Measurements from ENCODE around the gene MIEN1.

The MIEN1 gene

DNA sequence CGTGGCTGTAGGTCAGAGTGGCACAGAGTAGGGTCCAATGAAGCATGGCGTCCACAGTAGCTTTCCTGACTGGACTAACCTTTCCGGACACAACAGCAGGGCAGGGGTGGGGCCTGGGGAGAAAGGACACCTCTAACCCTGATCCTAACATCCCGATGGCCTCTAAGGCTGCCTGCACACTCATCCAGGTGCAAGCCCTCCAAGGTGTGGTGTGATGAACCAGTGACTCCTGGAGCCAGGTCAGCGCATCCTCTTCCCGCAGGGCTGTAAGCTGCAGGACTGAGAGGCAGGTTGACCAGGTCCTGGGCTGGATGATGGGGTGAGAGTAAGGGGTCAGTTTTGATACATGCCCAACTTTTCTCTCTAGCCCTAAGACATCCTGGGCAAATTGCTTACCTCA is 33.6 kb downstream of the MIEN1 start:
- no peak for DNase-seq

- DNase-seq, result no peak
Observed at GRCh38 chr17:39695089-39695474, 35.2 kb downstream of the MIEN1 start.

GRCh38 chr17:39694593-39694992 is 35.7 kb downstream of the MIEN1 start:
- no peak for DNase-seq

DNA sequence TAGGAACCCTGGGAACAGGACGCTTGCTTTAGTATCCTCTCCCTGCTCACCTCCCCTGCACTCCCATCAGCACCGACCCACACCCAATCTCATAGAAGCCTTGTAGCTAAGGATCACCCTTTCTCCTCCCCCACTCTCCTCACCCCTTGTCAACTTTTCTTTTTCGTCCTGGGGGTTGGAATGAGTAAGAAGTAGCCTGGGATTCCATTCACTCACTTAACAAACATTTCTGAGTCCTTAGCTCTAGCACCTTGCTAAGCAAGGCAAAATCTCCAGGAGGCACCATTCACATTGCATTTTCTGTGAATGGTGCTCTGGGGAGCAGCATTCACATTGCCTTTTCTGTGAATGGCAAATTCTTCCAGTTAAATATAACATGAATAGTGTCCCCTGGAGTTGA is 41.4 kb downstream of the MIEN1 start:
- DNase-seq, result no peak

DNA sequence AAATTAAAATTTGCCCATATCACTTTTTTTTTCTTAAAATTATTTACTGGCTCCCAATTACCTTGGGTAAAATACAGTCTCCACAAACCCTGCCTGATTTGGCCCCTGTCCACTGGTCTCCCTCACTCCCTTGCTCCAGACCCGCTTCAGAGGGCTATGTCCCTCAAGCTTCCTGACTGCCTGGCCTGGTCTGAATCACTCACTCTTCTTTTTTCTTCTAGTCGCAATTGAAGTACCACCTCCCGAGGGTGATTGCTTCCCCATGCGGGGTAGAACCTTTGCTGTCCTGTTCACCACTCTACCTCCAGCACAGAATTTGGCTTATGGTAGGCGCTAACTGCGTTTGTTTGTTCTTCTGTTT is 41.9 kb downstream of the MIEN1 start:
- DNase-seq, result no peak

- DNase-seq, result peak; percentile 84
Observed at GRCh38 chr17:39687546-39688474, 42.5 kb downstream of the MIEN1 start, which contains the start of gene PGAP3. PGAP3 (minus strand) TSS chr17:39688057; CDS start chr17:39688014, 43 bp downstream.

DNA sequence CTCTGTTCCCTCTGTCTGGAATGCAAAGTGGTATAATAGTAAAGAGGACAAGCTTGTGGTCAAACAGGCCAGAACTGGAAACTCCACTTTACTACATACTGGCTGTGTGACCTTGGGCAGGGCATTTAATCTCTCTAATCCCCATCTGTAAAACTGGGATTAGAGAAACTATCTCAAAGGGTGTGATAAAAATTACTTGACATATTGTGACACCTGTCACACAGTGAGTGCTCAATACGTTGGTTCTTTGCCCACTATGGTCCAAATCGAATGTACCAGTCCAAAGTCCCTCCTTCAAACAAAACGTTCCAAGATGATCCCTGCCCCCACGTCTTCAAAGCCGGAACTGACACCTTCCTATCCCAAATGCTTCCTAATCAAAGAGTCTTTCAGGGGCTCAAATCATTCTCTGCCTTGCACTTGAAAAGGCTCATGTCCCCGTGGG is 43.2 kb downstream of the MIEN1 start:
- DNase-seq, result no peak

GRCh38 chr17:39684369-39685192 is 45.8 kb downstream of the MIEN1 start:
- no peak for DNase-seq

DNA sequence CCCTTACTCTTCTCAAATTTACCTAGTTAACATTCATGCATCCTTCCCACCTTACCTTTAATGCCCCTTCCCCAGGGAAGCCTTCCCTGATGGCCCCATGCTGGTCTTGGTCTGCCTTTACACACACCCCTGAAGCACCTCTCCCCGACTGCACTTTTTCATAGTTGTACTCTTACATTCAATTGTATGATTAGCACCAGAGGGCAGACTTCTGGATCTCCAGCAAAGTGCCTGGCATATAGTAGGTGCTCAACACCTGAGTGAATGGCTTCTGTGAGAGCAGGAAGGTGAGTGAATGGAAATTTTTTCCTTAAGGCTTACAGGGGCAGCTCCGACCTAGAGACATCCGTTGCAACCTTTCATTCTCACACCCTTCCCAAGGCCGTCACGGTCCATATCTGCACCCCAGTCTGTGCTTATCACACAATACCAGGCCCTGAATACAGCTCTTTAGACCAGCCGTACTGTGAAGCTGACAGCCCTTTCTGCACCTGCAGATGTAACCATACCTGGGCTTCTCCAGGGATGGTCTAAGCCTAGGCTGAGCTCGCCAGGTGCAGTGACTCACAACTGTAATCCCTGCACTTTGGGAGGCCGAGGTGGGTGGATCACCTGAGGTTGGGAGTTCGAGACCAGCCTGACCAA is 46.9 kb downstream of the MIEN1 start:
- no peak for DNase-seq

GRCh38 chr17:39679521-39680192 is 50.7 kb downstream of the MIEN1 start:
- peak; percentile 35 for DNase-seq
